ENCODE data around the gene GFOD1. TPM values are rescaled to one million over a fixed set of nuclear protein-coding genes. Genes with fewer than 3 reads are reported as not detected.

The GFOD1 gene
- total and polyA plus RNA-seq, 10 of the 15 experiments (the other 5 are each of a cell fraction or from before 2014, with no cell fraction given), result 6.5 to 41.4 (median 16.0) TPM

- Histone ChIP-seq H3K27ac (ENCODE audit: control insufficient read depth, insufficient read depth) (peak overlapping the region; percentile 49; the same call in 1 of the 2 replicates), H3K9ac (ENCODE audit: control insufficient read depth, insufficient read depth, low read length) (no peak overlapping the region), H2AFZ (ENCODE audit: control insufficient read depth, low read depth, low read length) (no peak overlapping the region), H3K79me2 (ENCODE audit: control insufficient read depth, insufficient read depth, low read length) (peaks cover 84% of the 10 kb centered on the region), H3K36me3 (ENCODE audit: control insufficient read depth in 2 of 2, insufficient read depth in 2 of 2, low read length in 1 of 2) (peaks cover 9 to 22% of the 10 kb centered on the region in 2 experiments), H4K20me1 (ENCODE audit: control insufficient read depth, insufficient read depth) (no peaks in the 10 kb centered on the region), H3K9me3 (replicated peaks; ENCODE audit: control insufficient read depth, insufficient read depth, low read length) (peaks cover 5% of the 10 kb centered on the region; the same call in 2 of the 3 replicates), H3K27me3 (replicated peaks in 1 of 2; ENCODE audit: control insufficient read depth in 2 of 2, insufficient read depth in 2 of 2, low read length in 1 of 2) (no peaks in the 10 kb centered on the region), H3K4me1 (ENCODE audit: control insufficient read depth, insufficient read depth, low read length) (peaks cover 45% of the 10 kb centered on the region), H3K4me3 (peak overlapping the region; percentile 12; the same call in 1 of the 2 replicates), H3K4me2 (ENCODE audit: control insufficient read depth, insufficient read depth) (peak overlapping the region; percentile 38; the same call in 1 of the 2 replicates)
- ChIA-PET SMC1A (ENCODE audit: uncharacterized antibody, unreplicated experiment) (interaction anchor here (0.6 to 10.5 kb wide), 11 partner anchors 8 to 144 kb away, joined by 3 to 181 read pairs (median 5); partner anchors contain the start of genes GFOD1 and SIRT5), RAD21 (ENCODE audit: unreplicated experiment) (interaction anchor here (1.2 to 11.8 kb wide), 6 partner anchors 13 to 104 kb away, joined by 4 to 193 read pairs (median 7); partner anchors contain the start of gene SIRT5), CTCF (interaction anchor here (1.1 to 2.5 kb wide), 5 partner anchors 24 to 84 kb away, joined by 3 to 9 read pairs (median 4); no protein-coding TSS in a partner anchor), POLR2A (interaction anchor here (1.2 to 3.9 kb wide), 6 partner anchors 9 to 96 kb away, joined by 3 to 24 read pairs (median 6); no protein-coding TSS in a partner anchor)
- no peak for FAIRE-seq
- in situ Hi-C loops (cut with MboI), result no loop called here
- DNase-seq (ENCODE audit: low read depth, low spot score), result no peak
- TF ChIP-seq NR2C1 (IDR thresholded peaks at IDR 0.05) (no peak), ATF7 (IDR thresholded peaks at IDR 0.05; ENCODE audit: low read depth) (no peak), BMI1 (IDR thresholded peaks at IDR 0.05; ENCODE audit: borderline replicate concordance) (no peak), YBX1 (IDR thresholded peaks at IDR 0.05) (no peak), ZZZ3 (IDR thresholded peaks at IDR 0.05; ENCODE audit: control insufficient read depth, insufficient read length, low read depth) (no peak), STAT1 (conservative IDR thresholded peaks at IDR 0.05) (no peak), HSF1 (IDR thresholded peaks at IDR 0.05; ENCODE audit: low read depth, low read length) (no peak), PAX5 (IDR thresholded peaks at IDR 0.05; ENCODE audit: borderline replicate concordance, low read depth, low read length) (no peak), KAT2A (conservative IDR thresholded peaks at IDR 0.05; ENCODE audit: control insufficient read depth, low read depth, low read length) (no peak), E2F4 (IDR thresholded peaks at IDR 0.05; ENCODE audit: low read depth, low read length) (no peak), CBFB (IDR thresholded peaks at IDR 0.05; ENCODE audit: low read depth) (no peak), MEF2B (IDR thresholded peaks at IDR 0.05; ENCODE audit: partially characterized antibody, poor library complexity, severe bottlenecking) (no peak), SMC3 (IDR thresholded peaks at IDR 0.05; ENCODE audit: borderline replicate concordance, low read length) (no peak), MAX (IDR thresholded peaks at IDR 0.05; ENCODE audit: low read depth, low read length) (no peak), ZNF274 (IDR thresholded peaks at IDR 0.05; ENCODE audit: insufficient read depth, insufficient read length) (no peak)
- intact Hi-C loops (cut with micrococcal nuclease; ENCODE audit: unreplicated experiment), result no loop called here
- ATAC-seq, result no peak
- BruUV-seq (replicated peaks), result no TSS peak
- WGBS (ENCODE audit: insufficient coverage, insufficient replicate concordance, low lambda C conversion rate, missing lambda C conversion rate), result 100% methylated on average over 4 of the region's 4 CpGs
These were observed 7.4 kb downstream of the GFOD1 start for GRCh38 chr6:13479971-13480434.

All from GM12878 (cell line).